Right ventricle myocardium superior (tissue), 1 donor: ENCODE results near the gene PPP4C. TPM values are rescaled to one million over a fixed set of nuclear protein-coding genes. Genes with fewer than 3 reads are reported as not detected.

Experiments used
- ATAC-seq: fragments of 200-7000 bp; cut with Tn5 transposase; one replicate; pipeline ENCODE4 v1.9.1; 2020; ENCODE audit warnings: mild to moderate bottlenecking; ENCODE audit not compliant: poor library complexity
- DNase-seq: peaks from one replicate; pipeline ENCODE4 v3.0.0-alpha.2; 2020
- intact Hi-C: fragments of 100-400 bp; cut with DNase I; formaldehyde crosslinking; loops from one replicate; pipeline ENCODE4 v1.11.2; 2022
- total RNA-seq: library from RNA; stranded (reverse); fragmentation: NEBNext Ultra II Directional; extraction: Animal tissue kit (Norgen Biotek cat#: 25700); gene quantifications from one replicate; pipeline ENCODE4 v1.2.1, GENCODE V29; 2021
- donor health status: DM: no; HTN: yes; CAD: no; lungs with severe emphysema.

PPP4C gene
- total RNA-seq, 1 donor from 2014 or later, result 33.2 TPM

- peak; percentile 97 for DNase-seq
- intact Hi-C loops, result loop anchor here (10.0 kb wide), 1 partner anchor 323 kb away; no protein-coding TSS in a partner anchor
- ATAC-seq, result peak; percentile 94
Measured at GRCh38 chr16:30091474-30092372, 15.9 kb downstream of the PPP4C start, which contains the start of gene TBX6. TSS of gene TBX6 (minus strand) at chr16:30091924. CDS start at chr16:30091193, 731 bp downstream.

GRCh38 chr16:30092373-30093010 is 16.7 kb downstream of the PPP4C start:
- ATAC-seq (peak; percentile 52), DNase-seq (peak; percentile 88)
- intact Hi-C loops, result loop anchor here (10.0 kb wide), 1 partner anchor 322 kb away; no protein-coding TSS in a partner anchor

- DNase-seq (no peak), ATAC-seq (no peak)
- intact Hi-C loops, result loop anchor here (10.0 kb wide), 1 partner anchor 320 kb away; no protein-coding TSS in a partner anchor
Measured at GRCh38 chr16:30094541-30095165, 18.9 kb downstream of the PPP4C start.

GRCh38 chr16:30095166-30096078 is 19.6 kb downstream of the PPP4C start:
- no peak for DNase-seq
- ATAC-seq, result no peak
- intact Hi-C loops, result loop anchor here (10.0 kb wide), 1 partner anchor 319 kb away; no protein-coding TSS in a partner anchor

- DNase-seq (peak; percentile 96), ATAC-seq (peak; percentile 80)
- intact Hi-C loops, result loop anchor here (10.0 kb wide), 1 partner anchor 319 kb away; no protein-coding TSS in a partner anchor
Measured at GRCh38 chr16:30096105-30096861, 20.5 kb downstream of the PPP4C start, which contains the start of gene YPEL3. TSS of gene YPEL3 (minus strand) at chr16:30096213. CDS start at chr16:30095482, 731 bp downstream.

GRCh38 chr16:30096862-30097563 is 21.2 kb downstream of the PPP4C start:
- ATAC-seq (no peak), DNase-seq (peak; percentile 24)
- intact Hi-C loops, result loop anchor here (10.0 kb wide), 1 partner anchor 318 kb away; no protein-coding TSS in a partner anchor

GRCh38 chr16:30104090-30104489 is 28.3 kb downstream of the PPP4C start:
- DNase-seq (peak; percentile 9), ATAC-seq (no peak)
- intact Hi-C loops, result no loop called here

- intact Hi-C loops, result no loop called here
- DNase-seq, result peak; percentile 12
Measured at GRCh38 chr16:30104492-30104891, 28.7 kb downstream of the PPP4C start.

GRCh38 chr16:30108059-30108850 is 32.5 kb downstream of the PPP4C start:
- intact Hi-C loops, result no loop called here
- no peak for DNase-seq
- ATAC-seq, result no peak

More at GRCh38 chr16:30104492-30104891, 28.7 kb downstream of the PPP4C start:
- no peak for ATAC-seq

- no peak for ATAC-seq
- intact Hi-C loops, result no loop called here
Measured at GRCh38 chr16:30110661-30111060, 34.9 kb downstream of the PPP4C start.

GRCh38 chr16:30112197-30113030 is 36.6 kb downstream of the PPP4C start:
- intact Hi-C loops, result no loop called here
- peak; percentile 50 for ATAC-seq
- peak; percentile 80 for DNase-seq

More at GRCh38 chr16:30110661-30111060, 34.9 kb downstream of the PPP4C start:
- DNase-seq, result no peak

GRCh38 chr16:30113031-30113710 is 37.4 kb downstream of the PPP4C start, which contains the start of gene GDPD3:
TSS of gene GDPD3 (minus strand) at chr16:30113537. CDS start at chr16:30113478, 59 bp downstream.
- peak; percentile 79 for DNase-seq
- intact Hi-C loops, result no loop called here
- ATAC-seq, result peak; percentile 80

GRCh38 chr16:30113711-30114333 is 38.0 kb downstream of the PPP4C start:
- intact Hi-C loops, result no loop called here
- DNase-seq, result no peak

GRCh38 chr16:30114411-30114810 is 38.6 kb downstream of the PPP4C start:
- intact Hi-C loops, result no loop called here
- no peak for ATAC-seq
- DNase-seq, result no peak

More at GRCh38 chr16:30113711-30114333, 38.0 kb downstream of the PPP4C start:
- no peak for ATAC-seq
